Esophagus (tissue), 2 donors: Measurements from ENCODE around the gene THSD7A. TPM values are rescaled to one million over a fixed set of nuclear protein-coding genes. Genes with fewer than 3 reads are reported as not detected.
"Not testable (repeated sequence)": the region's sequence is repeated elsewhere in the genome, so short reads cannot be mapped to it uniquely, and the experiment has no call there.

Experiments
- H3K27ac ChIP-seq, 2 donors: one replicate each; pipeline ENCODE4 v1.5.1; 2013; ENCODE audit warnings: low read depth in 2 of 2, mild to moderate bottlenecking in 2 of 2, inconsistent platforms in 1 of 2, low read length in 1 of 2, moderate library complexity in 1 of 2
- H3K27me3 ChIP-seq, 2 donors: one replicate each; pipeline ENCODE4 v1.6.1; 2013; ENCODE audit warnings: low read length in 2 of 2, control low read depth in 1 of 2, mild to moderate bottlenecking in 1 of 2; ENCODE audit not compliant: insufficient read depth in 2 of 2, control insufficient read depth in 1 of 2
- H3K36me3 ChIP-seq, 2 donors: one replicate each; pipeline ENCODE4 v1.6.1; 2013; ENCODE audit warnings: low read length in 1 of 2; ENCODE audit not compliant: control insufficient read depth in 2 of 2, insufficient read depth in 2 of 2
- H3K4me1 ChIP-seq, 2 donors: one replicate each; pipeline ENCODE4 v1.6.1; 2013; ENCODE audit warnings: low read length in 1 of 2; ENCODE audit not compliant: control insufficient read depth in 2 of 2, insufficient read depth in 2 of 2
- H3K4me3 ChIP-seq, 2 donors: one replicate each; pipeline ENCODE4 v1.5.1; 2013; ENCODE audit warnings: low read length in 2 of 2, mild to moderate bottlenecking in 2 of 2, low read depth in 1 of 2, moderate library complexity in 1 of 2
- H3K9me3 ChIP-seq, 2 donors: one replicate each; pipeline ENCODE4 v1.6.1; 2013; ENCODE audit warnings: mild to moderate bottlenecking in 2 of 2, low read depth in 1 of 2, low read length in 1 of 2, moderate library complexity in 1 of 2; ENCODE audit not compliant: control insufficient read depth in 2 of 2, insufficient read depth in 1 of 2
- WGBS, 2 donors: extraction: QIAGEN DNeasy Blood & Tissue Kit; methylation state at CpG; one replicate each; pipeline ENCODE4 v1.1.7; 2013; 5-methylcytosine and 5-hydroxymethylcytosine counted together
- polyA plus RNA-seq, 2 donors: library from polyadenylated mRNA; stranded (reverse); fragments of 200-250 nt; gene quantifications; one replicate each; pipeline ENCODE4 v1.2.3, GENCODE V29; 2013
- donor health status: healthy with polysubstance abuse.
- donor health status: Bipolar disorder and iron deficiency.

THSD7A gene
- polyA plus RNA-seq, 2 donors, result 0.18 to 0.20 TPM

GRCh38 chr7:11461946-11462345 lies 370.1 kb downstream of the THSD7A start:
- Histone ChIP-seq H3K27ac (no peak overlapping the region), H3K4me3 (no peak overlapping the region), H3K9me3 (no peaks in the 10 kb centered on the region), H3K4me1 (no peaks in the 10 kb centered on the region), H3K36me3 (no peaks in the 10 kb centered on the region), H3K27me3 (peaks cover 0 to 2% of the 10 kb centered on the region in 2 donors)
- WGBS, 2 donors, result 80 to 81% methylated on average over 6 of the region's 6 CpGs

- Histone ChIP-seq H3K36me3 (no peaks in the 10 kb centered on the region), H3K27ac (no peak overlapping the region), H3K27me3 (no peaks in the 10 kb centered on the region), H3K9me3 (no peaks in the 10 kb centered on the region), H3K4me3 (no peak overlapping the region), H3K4me1 (no peaks in the 10 kb centered on the region)
- 51 to 61% methylated on average over 5 of the region's 5 CpGs for WGBS, 2 donors
Measured at GRCh38 chr7:11458736-11459483, 373.1 kb downstream of the THSD7A start.

- Histone ChIP-seq H3K27ac (no peak overlapping the region), H3K36me3 (no peaks in the 10 kb centered on the region), H3K4me1 (no peaks in the 10 kb centered on the region), H3K27me3 (no peaks in the 10 kb centered on the region), H3K4me3 (no peak overlapping the region), H3K9me3 (no peaks in the 10 kb centered on the region)
- 74 to 78% methylated on average over 3 of the region's 3 CpGs for WGBS, 2 donors
Measured at GRCh38 chr7:11457419-11457818, 374.6 kb downstream of the THSD7A start.

- Histone ChIP-seq H3K36me3 (no peaks in the 10 kb centered on the region), H3K4me1 (no peaks in the 10 kb centered on the region), H3K9me3 (no peaks in the 10 kb centered on the region), H3K27me3 (no peaks in the 10 kb centered on the region), H3K4me3 (no peak overlapping the region), H3K27ac (no peak overlapping the region)
- WGBS, 2 donors, result 95 to 98% methylated on average over 1 of the region's 1 CpG
Measured at GRCh38 chr7:11456574-11456973, 375.4 kb downstream of the THSD7A start.

GRCh38 chr7:11452476-11452875 lies 379.5 kb downstream of the THSD7A start:
- Histone ChIP-seq H3K9me3 (no peaks in the 10 kb centered on the region), H3K4me3 (no peak overlapping the region), H3K36me3 (no peaks in the 10 kb centered on the region), H3K4me1 (no peaks in the 10 kb centered on the region), H3K27me3 (no peaks in the 10 kb centered on the region), H3K27ac (no peak overlapping the region)
- 55 to 67% methylated on average over 3 of the region's 3 CpGs for WGBS, 2 donors

- Histone ChIP-seq H3K4me3 (no peak overlapping the region), H3K9me3 (no peaks in the 10 kb centered on the region), H3K4me1 (no peaks in the 10 kb centered on the region), H3K36me3 (no peaks in the 10 kb centered on the region), H3K27me3 (no peaks in the 10 kb centered on the region), H3K27ac (no peak overlapping the region)
- WGBS, 2 donors, result 29 to 33% methylated on average over 1 of the region's 1 CpG
Measured at GRCh38 chr7:11450281-11450680, 381.7 kb downstream of the THSD7A start.

GRCh38 chr7:11449316-11449715 lies 382.7 kb downstream of the THSD7A start:
- Histone ChIP-seq H3K9me3 (no peaks in the 10 kb centered on the region), H3K27me3 (no peaks in the 10 kb centered on the region), H3K4me3 (no peak overlapping the region), H3K36me3 (no peaks in the 10 kb centered on the region), H3K4me1 (no peaks in the 10 kb centered on the region), H3K27ac (no peak overlapping the region)
- 72 to 83% methylated on average over 3 of the region's 3 CpGs for WGBS, 2 donors

GRCh38 chr7:11448323-11448722 lies 383.7 kb downstream of the THSD7A start:
- H3K27ac ChIP-seq, result no peak overlapping the region
- H3K9me3 ChIP-seq, result no peaks in the 10 kb centered on the region
- no peaks in the 10 kb centered on the region for H3K4me1 ChIP-seq
- H3K27me3 ChIP-seq, result no peaks in the 10 kb centered on the region
- no peak overlapping the region for H3K4me3 ChIP-seq
- H3K36me3 ChIP-seq, result no peaks in the 10 kb centered on the region
- WGBS, 2 donors, result 87% methylated on average over 4 of the region's 4 CpGs

- Histone ChIP-seq H3K9me3 (no peaks in the 10 kb centered on the region), H3K27ac (no peak overlapping the region), H3K4me3 (no peak overlapping the region), H3K36me3 (no peaks in the 10 kb centered on the region), H3K27me3 (no peaks in the 10 kb centered on the region), H3K4me1 (no peaks in the 10 kb centered on the region)
- 91 to 96% methylated on average over 4 of the region's 4 CpGs for WGBS, 2 donors
Measured at GRCh38 chr7:11447106-11447505, 384.9 kb downstream of the THSD7A start.

GRCh38 chr7:11443934-11444333 lies 388.1 kb downstream of the THSD7A start:
- WGBS, 2 donors, result 82 to 85% methylated on average over 3 to 4 of the region's 4 CpGs
- H3K4me3 ChIP-seq, H3K36me3 ChIP-seq, H3K4me1 ChIP-seq, H3K27ac ChIP-seq, H3K9me3 ChIP-seq, H3K27me3 ChIP-seq: not testable (repeated sequence)
